ENCODE measurements around the gene DLEU7. TPM values are rescaled to one million over a fixed set of nuclear protein-coding genes. Genes with fewer than 3 reads are reported as not detected.

The DLEU7 gene
- total RNA-seq, 1 experiment from 2014 or later: 1.5 TPM

- no peak overlapping the region for H2BK120ac ChIP-seq (ENCODE audit: low read depth, low read length, poor library complexity, severe bottlenecking)
- Mint-ChIP-seq H3K4me3 (no peak overlapping the region), H3K36me3 (ENCODE audit: insufficient read depth in 1 of 3, low read depth in 3 of 3) (no peaks in the 10 kb centered on the region), H3K27me3 (ENCODE audit: low read depth) (peaks cover 59% of the 10 kb centered on the region), H3K4me1 (peaks cover 0 to 7% of the 10 kb centered on the region in 2 experiments; a peak in 1 of 4 replicates), H3K27ac (no peak overlapping the region), H3K9me3 (no peaks in the 10 kb centered on the region)
- no peak overlapping the region for H3K14ac ChIP-seq (ENCODE audit: insufficient read depth, low read length)
- H4K20me1 ChIP-seq (ENCODE audit: control insufficient read depth, insufficient read depth, insufficient read length): no peaks in the 10 kb centered on the region
- H3K23me2 ChIP-seq (ENCODE audit: insufficient read length, low read depth, low read length, poor library complexity, severe bottlenecking): no peaks in the 10 kb centered on the region
- H3K9me3 ChIP-seq (ENCODE audit: control insufficient read depth, low read depth, low read length): no peaks in the 10 kb centered on the region
- no peak overlapping the region for H2BK15ac ChIP-seq (ENCODE audit: low read depth, low read length)
- H3K9ac ChIP-seq (ENCODE audit: extremely low read depth, insufficient read length, low read length): no peak overlapping the region
- no peak overlapping the region for H3K4me2 ChIP-seq (ENCODE audit: insufficient read depth, insufficient read length, low read length)
- no peak overlapping the region for H2BK20ac ChIP-seq (ENCODE audit: low read depth, low read length, poor library complexity, severe bottlenecking)
- H3K4me1 ChIP-seq (ENCODE audit: insufficient read depth, low read length): no peaks in the 10 kb centered on the region
- no peak for TF ChIP-seq CTCF (conservative IDR thresholded peaks at IDR 0.05)
- H3K27me3 ChIP-seq (ENCODE audit: insufficient read depth, low read length): no peaks in the 10 kb centered on the region
- H3T11ph ChIP-seq (ENCODE audit: low read length): no peak overlapping the region
- no peak overlapping the region for H2AK5ac ChIP-seq (ENCODE audit: insufficient read length, low read length)
- no peak overlapping the region for H3K27ac ChIP-seq (ENCODE audit: insufficient read length, low read depth, low read length)
- H3K4ac ChIP-seq (ENCODE audit: low read depth, low read length): no peak overlapping the region
- no peaks in the 10 kb centered on the region for H3K79me2 ChIP-seq (ENCODE audit: insufficient read depth, low read length)
- WGBS (ENCODE audit: extremely low coverage, insufficient read length, low lambda C conversion rate): no CpG with 5 or more reads among the region's 3 CpGs
- DNase-seq: no peak
- H4K5ac ChIP-seq (ENCODE audit: insufficient read length, low read depth, low read length): no peak overlapping the region
- no peaks in the 10 kb centered on the region for H3K79me1 ChIP-seq (ENCODE audit: insufficient read depth, low read depth, low read length, poor library complexity, severe bottlenecking)
- H2BK12ac ChIP-seq (ENCODE audit: insufficient read length, low read depth, low read length): no peak overlapping the region
- no peak overlapping the region for H4K91ac ChIP-seq (ENCODE audit: insufficient read length, low read depth, low read length)
- H3K56ac ChIP-seq (ENCODE audit: insufficient read length, low read depth, low read length): no peak overlapping the region
- no peak overlapping the region for H4K8ac ChIP-seq (replicated peaks; ENCODE audit: insufficient read length, low read depth, low read length)
- no peak overlapping the region for H3K23ac ChIP-seq (ENCODE audit: insufficient read length, low read depth, low read length)
- no peak overlapping the region for H3K18ac ChIP-seq (ENCODE audit: insufficient read length, low read depth, low read length)
- no peak overlapping the region for H2BK5ac ChIP-seq (ENCODE audit: insufficient read length, low read length)
- no peak overlapping the region for H2AFZ ChIP-seq (ENCODE audit: low read length)
Observed at GRCh38 chr13:50826035-50826434, 17.5 kb downstream of the DLEU7 start.

Data from H9 (cell line).